Placental epithelial cell (primary cell): ENCODE results near the gene NOTCH2. TPM values are rescaled to one million over a fixed set of nuclear protein-coding genes. Genes with fewer than 3 reads are reported as not detected.

Experiments used
- total RNA-seq: library from RNA; depleted of rRNA; stranded (reverse); fragments of >200 nt; gene quantifications from 2 replicates; pipeline ENCODE4 v1.2.3, GENCODE V29; 2012

The NOTCH2 gene
- total RNA-seq: 103 and 110 TPM in 2 replicates

DNA sequence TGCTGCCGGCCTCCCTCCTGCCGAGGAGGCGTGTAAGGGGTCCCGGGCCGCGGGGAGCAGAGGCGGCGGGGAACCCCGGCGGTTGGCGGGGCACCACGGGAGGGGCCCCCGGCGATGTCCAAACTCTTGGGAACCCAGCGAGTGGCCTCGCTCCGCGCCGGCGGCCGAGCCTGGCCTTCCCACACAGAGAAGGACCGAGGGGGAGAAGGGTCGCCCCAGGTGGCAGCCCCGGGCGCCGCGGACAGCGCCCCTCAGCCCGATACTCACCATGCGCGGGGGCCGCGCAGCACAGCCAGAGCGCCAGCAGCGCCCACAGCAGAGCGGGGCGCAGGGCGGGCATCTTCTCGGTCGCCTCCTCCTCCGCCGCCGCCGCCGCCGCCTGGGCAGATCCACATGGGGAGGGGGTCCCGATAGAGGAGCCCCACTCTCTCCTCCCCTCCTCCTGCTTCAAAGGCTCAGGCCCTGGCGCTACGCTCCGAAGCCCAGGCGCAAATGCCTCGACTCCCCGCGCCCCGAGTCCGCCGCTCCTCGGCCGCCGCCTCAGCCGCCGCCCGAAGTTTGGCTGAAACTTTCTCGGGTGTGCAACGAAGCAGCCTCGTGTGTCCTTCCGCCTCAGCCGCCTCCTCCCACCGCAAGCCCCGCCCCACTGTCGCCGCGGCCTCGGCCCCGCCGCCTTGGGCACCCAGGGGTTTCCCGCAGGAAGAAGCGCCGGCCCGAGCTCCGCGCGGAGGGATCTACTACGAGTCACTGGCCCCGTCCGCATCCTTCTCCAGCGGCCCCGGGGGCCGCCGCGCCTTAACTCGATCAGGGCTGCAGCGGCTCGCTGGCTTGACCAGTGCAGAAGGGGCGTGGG is at the start of gene NOTCH2:
Gene NOTCH2 (minus strand): TSS at position 596 of the 853 bp plus-strand sequence. CDS start 256 bp downstream, at position 340.

DNA sequence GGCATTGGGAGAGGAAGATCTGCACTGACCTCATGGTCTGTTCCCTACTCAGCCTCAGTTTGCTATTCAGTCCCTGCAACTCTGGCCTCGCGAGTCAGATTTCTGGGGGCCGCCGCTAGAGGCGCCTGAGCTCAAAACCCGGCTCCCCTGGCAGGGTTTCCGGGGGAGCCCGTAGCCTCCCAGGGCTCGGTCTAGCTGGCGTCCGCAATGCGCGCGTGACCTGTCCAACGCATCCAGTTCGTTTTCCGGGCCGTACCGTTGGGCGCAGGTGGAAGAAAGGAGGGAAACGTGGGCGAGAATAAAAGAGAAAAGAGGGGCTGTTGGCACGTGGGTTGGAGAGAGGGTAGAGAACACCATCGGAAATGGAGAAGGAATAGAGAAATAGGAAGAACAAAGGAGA is 173.2 kb downstream of the NOTCH2 start, which contains the start of gene ADAM30:
Gene ADAM30 (minus strand): TSS at position 213 of the 400 bp plus-strand sequence. CDS start 179 bp downstream, at position 34.

Other genes starting within 250 kb of the NOTCH2 start
- gene ADAM30, start 173.1 kb downstream of the NOTCH2 start, total RNA-seq: not detected in 2 replicates
- gene SEC22B, start 106.9 kb upstream of the NOTCH2 start, total RNA-seq: 31.3 and 34.2 TPM in 2 replicates